GM18517 (cell line): ENCODE measurements around the gene CD99.

Experiments used
- ATAC-seq: cut with Tn5 transposase; IDR thresholded peaks from one replicate; pipeline ENCODE4 v1.9.1; 2021; ENCODE audit warnings: mild to moderate bottlenecking, moderate library complexity; ENCODE audit not compliant: unreplicated experiment

Gene CD99

DNA sequence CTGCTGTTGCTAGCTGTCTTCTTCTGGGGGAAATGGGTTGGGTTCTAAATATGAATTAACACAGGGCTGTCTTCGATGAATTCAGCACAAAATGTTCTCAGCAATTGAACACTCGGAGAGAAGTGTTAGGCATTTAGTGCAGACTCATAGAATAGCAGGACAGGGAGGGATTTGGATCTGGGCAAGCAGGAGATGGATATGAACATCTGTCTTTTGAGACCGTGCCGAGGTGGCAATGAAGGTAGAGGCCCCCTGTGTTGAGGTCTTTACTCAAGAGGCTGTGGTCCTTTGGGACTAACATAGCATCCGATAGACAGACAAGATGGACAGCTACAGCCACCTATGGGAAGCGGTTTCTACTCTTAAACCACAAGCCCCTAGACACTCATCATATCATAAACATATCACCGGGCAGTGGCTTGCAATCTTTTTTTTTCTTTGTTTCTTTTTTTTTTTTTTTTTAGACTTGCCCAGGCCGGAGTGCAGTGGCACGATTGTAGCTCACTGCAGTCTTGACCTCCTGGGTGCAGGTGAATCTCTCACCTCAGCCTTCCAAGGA is 6.7 kb downstream of the CD99 start:
- no peak for ATAC-seq

GRCh38 chrX:2698604-2699003 is 7.5 kb downstream of the CD99 start:
- ATAC-seq = no peak

DNA sequence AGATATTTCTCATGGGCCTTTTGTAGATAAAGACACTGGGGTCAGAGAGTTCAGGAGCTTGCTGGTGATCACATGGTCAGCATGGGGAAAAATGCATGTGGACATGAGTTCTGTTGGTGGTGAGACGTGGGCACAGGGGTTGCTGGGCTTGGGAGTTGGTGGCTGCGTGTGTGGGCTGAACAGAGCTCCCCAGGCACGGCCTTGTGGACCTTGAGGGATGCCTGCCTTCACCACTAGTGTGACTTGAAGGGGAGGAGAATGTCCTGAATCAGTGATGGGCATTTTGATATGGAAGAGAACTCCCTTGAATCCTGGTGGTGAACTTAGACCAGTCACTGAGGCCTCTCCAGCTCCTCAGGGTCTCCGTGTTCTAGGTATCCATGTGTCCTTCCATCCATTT is 8.9 kb downstream of the CD99 start:
- no peak for ATAC-seq

DNA sequence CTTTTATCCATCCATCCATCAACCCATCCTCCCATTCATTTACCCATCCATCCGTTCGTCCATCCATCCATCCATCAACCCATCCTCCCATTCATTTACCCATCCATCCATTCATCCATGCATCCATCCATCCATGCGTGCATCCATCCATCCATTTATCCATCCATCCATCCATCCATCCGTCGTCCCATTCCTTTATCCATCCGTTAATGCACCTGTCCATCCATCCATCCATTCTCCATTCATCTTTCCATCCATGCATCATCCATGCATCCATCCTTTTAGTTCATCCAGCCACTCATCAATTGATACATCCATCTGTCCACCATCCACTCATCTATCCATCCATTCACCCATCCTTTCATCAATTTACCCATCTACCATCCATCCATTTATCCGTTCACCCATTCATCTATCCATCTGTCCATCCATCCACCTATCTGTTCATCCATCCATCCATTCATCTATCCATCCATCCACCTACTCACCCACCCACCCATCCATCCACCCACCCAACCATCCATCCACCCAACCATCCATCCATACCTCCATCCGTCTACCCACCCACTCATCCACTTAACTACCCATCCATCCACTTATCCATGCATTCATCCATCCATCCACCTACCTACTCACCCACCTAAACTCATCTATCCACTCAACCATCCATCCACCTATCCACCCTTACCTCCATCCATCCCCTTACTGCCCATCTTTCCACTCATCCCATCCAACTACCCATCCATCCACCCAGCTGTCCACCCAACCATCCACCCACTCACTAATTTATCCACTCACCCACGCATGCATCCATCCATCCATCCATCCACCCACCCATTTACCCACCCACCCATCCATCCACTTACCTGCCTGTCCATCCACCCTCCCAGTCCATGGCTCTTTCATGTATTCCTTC is 9.6 kb downstream of the CD99 start:
- no peak for ATAC-seq

DNA sequence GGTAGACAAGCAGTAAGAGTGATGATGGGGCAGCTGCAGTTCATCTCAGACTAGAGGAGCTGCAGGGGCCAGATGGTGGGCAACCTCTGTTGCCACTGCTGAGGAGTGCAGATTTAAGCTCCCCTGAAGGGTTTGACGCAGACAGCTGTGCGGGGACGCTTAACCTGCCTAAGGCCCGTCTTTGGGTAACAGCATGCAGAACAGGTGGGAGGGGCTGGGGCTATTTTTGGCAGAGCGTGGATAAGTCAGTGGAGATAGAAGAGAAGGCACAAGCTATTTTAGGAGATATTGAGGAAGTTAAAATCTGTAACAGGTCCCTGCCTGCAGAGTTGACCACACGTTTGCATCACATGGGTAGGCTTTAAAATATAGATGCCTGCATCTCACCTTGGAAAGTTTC is 10.5 kb downstream of the CD99 start:
- ATAC-seq = no peak

DNA sequence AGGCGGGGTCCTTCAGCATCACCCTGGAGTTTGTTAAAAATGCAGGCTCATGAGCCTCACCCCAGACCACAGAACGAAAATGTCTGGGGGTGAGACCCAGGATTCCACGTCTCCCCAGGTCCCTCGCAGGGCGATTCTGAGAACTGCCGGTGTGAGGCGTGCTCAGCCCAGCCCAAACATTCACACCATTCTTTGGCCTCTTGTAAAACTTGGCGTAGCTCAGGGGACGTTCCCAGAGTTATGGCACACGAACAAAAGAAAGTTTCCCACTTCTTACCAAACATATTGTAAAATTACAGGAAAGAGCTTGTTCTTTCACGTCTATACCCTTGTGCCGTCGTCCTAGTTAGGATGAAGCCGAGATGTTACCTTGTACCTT is 12.9 kb downstream of the CD99 start:
- ATAC-seq = no peak

DNA sequence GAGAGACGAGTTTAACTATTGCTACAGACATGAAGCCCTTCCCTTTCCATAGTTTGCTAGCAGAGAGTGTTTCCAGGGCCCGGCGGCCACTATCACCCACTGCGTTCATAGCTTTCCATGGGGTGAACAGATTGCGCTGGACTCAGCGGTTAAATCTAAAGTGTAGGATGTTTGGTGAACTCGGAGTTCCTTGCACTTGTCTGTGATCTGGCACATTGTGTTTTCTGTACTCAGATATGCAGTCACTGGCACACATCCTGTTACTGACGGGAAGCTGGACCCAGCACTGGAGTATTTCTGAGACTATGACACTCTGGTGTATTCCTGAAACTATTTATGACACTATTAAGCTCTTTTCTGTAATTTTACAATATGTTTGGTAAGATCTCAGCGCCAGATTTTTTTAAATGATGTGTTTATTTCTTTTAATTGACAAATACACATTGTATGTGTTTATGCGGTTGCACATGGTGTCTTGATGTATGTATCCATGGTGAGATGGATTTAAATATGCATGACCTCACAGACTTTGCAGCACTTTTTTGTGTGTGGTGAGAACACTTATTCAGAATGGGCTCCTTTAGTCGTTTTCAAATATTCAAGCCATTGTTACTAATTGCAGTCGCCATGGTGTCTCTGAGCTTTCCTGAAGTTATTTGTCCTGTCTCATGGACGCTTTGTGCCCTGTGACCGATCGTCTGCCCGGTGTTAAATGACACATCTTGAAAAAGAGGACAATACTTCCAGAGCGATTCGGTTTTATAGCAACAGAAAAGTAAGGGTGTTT is 14.1 kb downstream of the CD99 start:
- ATAC-seq = no peak

- peak; percentile 95 for ATAC-seq
Observed at GRCh38 chrX:2707334-2707760, 16.3 kb downstream of the CD99 start.

DNA sequence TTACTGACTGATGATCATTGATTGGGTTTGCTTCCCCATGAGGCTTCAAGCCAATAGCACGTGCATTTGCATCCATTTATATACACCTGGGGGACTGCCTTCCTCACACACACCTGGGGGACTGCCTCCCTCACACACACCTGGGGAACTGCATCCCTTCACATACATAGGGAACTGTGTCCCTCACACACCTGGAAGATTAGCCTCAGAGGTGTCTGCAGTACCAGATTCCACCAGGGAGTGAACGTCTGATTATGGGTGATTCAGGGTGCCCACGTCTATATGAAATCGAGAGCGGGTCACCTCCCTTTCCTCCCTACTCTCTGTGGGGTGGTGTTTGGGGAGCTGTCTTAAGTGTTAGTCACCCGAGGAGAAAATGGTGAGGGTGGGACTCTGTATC is 16.9 kb downstream of the CD99 start:
- ATAC-seq = no peak

- no peak for ATAC-seq
Observed at GRCh38 chrX:2708592-2709188, 17.6 kb downstream of the CD99 start.

- ATAC-seq = no peak
Observed at GRCh38 chrX:2709556-2709955, 18.5 kb downstream of the CD99 start.

- no peak for ATAC-seq
Observed at GRCh38 chrX:2710041-2710840, 19.1 kb downstream of the CD99 start.

DNA sequence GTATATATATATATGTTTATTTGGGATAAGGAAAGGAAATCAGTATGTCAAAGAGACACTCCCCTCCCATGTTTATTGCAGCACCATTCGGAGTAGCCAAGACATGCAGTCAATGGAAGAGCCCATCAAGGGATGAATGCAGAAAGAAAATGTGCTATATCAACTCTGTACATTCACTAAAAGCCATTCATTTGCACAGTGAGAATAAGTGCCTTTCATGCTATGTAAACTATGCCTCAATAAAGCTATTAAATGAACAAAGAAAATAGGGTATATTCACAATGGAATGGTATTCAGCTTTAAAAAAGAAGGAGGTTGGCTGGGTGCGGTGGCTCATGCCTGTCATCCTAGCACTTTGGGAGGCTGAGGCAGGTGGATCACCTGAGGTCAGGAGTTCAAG is 20.3 kb downstream of the CD99 start:
- ATAC-seq = no peak

DNA sequence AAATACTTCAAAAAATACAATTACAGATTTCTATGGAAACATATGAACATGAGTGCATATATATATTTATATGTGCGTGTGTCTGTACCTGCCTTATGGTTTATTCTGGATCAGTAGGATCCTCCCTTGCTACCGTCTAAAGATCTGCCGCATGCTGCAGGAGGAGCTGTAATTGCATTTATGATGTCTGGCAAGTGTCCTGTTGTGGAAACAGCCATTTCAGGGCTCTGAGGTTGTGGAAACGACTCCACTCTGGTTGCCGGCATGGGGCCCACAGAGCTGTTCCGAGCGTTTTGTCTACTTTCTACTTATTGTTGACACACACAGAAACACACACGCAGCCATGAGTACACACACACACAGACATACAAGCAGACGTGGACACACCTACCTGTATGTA is 21.3 kb downstream of the CD99 start:
- no peak for ATAC-seq

- no peak for ATAC-seq
Observed at GRCh38 chrX:2712890-2713840, 22.1 kb downstream of the CD99 start.

DNA sequence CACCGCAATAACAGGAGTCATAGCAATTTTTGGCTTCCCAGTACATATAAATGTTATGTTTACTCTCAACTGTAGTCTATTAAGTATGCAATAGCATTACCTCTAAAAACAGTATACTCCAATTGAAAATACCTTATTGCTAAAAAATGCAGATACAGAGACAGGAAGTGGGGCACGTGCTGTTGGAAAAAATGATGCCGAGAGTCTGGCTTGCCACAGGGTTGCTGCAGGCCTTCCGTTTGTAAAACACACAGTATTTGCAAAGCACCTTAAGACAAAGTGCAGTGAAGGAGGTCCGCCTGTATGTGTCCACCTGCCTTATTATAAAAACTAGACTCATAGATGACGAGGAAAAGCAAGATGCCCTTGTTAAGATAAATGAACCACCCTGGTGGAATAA is 23.5 kb downstream of the CD99 start:
- no peak for ATAC-seq

DNA sequence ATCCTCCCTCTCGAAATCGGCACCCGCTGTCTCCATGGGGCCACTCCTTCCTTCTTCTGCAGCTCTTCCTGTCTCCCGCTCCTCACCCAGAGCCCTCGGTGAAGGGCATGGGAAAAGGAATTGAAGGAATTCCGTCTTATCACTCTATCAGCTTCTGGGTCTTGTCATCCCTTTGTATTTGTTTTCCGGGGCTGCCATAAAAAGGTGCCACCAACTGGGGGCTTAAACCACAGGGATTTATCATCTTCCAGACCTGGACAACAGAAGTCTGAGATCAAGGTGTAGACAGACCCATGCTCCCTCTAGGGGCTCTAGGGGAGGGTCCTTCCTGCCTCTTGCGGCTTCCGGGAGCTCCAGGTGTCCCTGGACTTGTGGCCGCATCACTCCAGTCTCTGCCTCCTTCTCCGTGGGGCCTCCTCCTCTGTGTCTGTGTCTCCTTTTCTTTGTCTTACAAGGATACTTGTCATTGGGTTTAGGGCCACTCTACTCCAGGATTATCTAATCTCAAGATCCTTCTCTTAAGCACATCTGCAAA is 24.0 kb downstream of the CD99 start:
- no peak for ATAC-seq

DNA sequence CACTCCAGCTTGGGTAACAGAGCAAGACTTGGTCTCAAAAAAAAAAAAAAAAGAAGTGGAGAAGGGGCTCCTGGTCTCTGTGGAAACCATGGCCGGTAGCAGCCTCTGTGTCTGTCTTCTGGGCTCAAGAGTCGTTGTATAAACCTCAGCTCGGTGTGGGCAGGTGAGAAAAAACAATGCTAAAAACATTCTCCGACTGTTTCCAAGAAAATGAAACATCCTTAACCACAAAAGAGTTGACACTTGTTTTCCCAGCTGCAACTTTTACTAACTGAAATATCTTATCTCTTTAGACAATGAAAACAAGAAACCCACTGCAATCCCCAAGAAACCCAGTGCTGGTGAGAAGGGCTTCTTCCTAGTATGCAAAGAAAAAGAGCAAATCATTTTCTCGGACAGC is 26.2 kb downstream of the CD99 start:
- no peak for ATAC-seq

- no peak for ATAC-seq
Observed at GRCh38 chrX:2718821-2719220, 27.7 kb downstream of the CD99 start.
